ENCODE measurements around the gene CYB561D2. TPM values are rescaled to one million over a fixed set of nuclear protein-coding genes. Genes with fewer than 3 reads are reported as not detected.

The CYB561D2 gene
- total and polyA plus RNA-seq, 2 of the 13 experiments (the other 11 are each of a cell fraction or from before 2014, with no cell fraction given), result 11.1 to 17.2 TPM

GRCh38 chr3:50374363-50375257 lies 23.9 kb downstream of the CYB561D2 start:
- ATAC-seq (no peak), DNase-seq (ENCODE audit: low spot score) (no peak), FAIRE-seq (no peak)
- in situ Hi-C loops (cut with HindIII; ENCODE audit: extremely low pct_ligation_motif_present, low pct_unique_long_range_greater_than_20kb) (no loop called here), intact Hi-C loops (cut with micrococcal nuclease; ENCODE audit: unreplicated experiment) (loop anchor here (5.0 kb wide), 1 partner anchor 143 kb away; no protein-coding TSS in a partner anchor)
- H3K9ac ChIP-seq (ENCODE audit: insufficient read depth, low read depth, low read length), result no peak overlapping the region
- POLR2A ChIA-PET, result no interaction called here
- no peak overlapping the region for H3K4me3 ChIP-seq (replicated peaks in 1 of 3; ENCODE audit: insufficient read depth in 1 of 3, low read depth in 2 of 3, low read length in 3 of 3)
- peaks cover 15% of the 10 kb centered on the region for H3K4me1 ChIP-seq (ENCODE audit: insufficient read depth, low read length)
- WGBS (ENCODE audit: low lambda C conversion rate), result 34% methylated on average over 10 of the region's 22 CpGs
- CTCF ChIA-PET (ENCODE audit: low intra/inter-chr PET ratio, low total read pairs), result no interaction called here
- TF ChIP-seq, protein P1, sequence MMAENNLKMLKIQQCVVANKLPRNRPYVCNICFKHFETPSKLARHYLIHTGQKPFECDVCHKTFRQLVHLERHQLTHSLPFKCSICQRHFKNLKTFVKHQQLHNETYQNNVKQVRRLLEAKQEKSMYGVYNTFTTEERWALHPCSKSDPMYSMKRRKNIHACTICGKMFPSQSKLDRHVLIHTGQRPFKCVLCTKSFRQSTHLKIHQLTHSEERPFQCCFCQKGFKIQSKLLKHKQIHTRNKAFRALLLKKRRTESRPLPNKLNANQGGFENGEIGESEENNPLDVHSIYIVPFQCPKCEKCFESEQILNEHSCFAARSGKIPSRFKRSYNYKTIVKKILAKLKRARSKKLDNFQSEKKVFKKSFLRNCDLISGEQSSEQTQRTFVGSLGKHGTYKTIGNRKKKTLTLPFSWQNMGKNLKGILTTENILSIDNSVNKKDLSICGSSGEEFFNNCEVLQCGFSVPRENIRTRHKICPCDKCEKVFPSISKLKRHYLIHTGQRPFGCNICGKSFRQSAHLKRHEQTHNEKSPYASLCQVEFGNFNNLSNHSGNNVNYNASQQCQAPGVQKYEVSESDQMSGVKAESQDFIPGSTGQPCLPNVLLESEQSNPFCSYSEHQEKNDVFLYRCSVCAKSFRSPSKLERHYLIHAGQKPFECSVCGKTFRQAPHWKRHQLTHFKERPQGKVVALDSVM (CRISPR knock-in tag; IDR thresholded peaks at IDR 0.05), result no peak
- TF ChIP-seq, protein P2, sequence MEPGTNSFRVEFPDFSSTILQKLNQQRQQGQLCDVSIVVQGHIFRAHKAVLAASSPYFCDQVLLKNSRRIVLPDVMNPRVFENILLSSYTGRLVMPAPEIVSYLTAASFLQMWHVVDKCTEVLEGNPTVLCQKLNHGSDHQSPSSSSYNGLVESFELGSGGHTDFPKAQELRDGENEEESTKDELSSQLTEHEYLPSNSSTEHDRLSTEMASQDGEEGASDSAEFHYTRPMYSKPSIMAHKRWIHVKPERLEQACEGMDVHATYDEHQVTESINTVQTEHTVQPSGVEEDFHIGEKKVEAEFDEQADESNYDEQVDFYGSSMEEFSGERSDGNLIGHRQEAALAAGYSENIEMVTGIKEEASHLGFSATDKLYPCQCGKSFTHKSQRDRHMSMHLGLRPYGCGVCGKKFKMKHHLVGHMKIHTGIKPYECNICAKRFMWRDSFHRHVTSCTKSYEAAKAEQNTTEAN (CRISPR knock-in tag; conservative IDR thresholded peaks at IDR 0.05), result no peak
- TF ChIP-seq MAFK (conservative IDR thresholded peaks at IDR 0.05 in 1 of 2, IDR thresholded peaks at IDR 0.05 in 1 of 2; ENCODE audit: low read length in 2 of 2) (peak; percentile 28 to 40), PHF20 (CRISPR knock-in tag; IDR thresholded peaks at IDR 0.05) (no peak), MAFF (IDR thresholded peaks at IDR 0.05; ENCODE audit: low read depth, low read length) (0 out of 2 replicates have a peak, but pooled peaks have one; percentile 32)
- H3K27ac ChIP-seq (ENCODE audit: extremely low read length, insufficient read depth, low read length), result no peak overlapping the region
- no peaks in the 10 kb centered on the region for H3K79me2 ChIP-seq (ENCODE audit: insufficient read depth, low read length)
- no peaks in the 10 kb centered on the region for H4K20me1 ChIP-seq (ENCODE audit: insufficient read depth, low read length)
- no peak overlapping the region for H2AFZ ChIP-seq (ENCODE audit: low read length)
- H3K4me2 ChIP-seq (ENCODE audit: low read depth, low read length), result no peak overlapping the region
- no peaks in the 10 kb centered on the region for H3K9me3 ChIP-seq (ENCODE audit: low read length)
- peaks cover 9 to 37% of the 10 kb centered on the region in 2 experiments; a peak in 4 of 5 replicates for H3K27me3 ChIP-seq (ENCODE audit: control insufficient read depth in 1 of 2, insufficient read depth in 2 of 2, low read length in 2 of 2)
- no peaks in the 10 kb centered on the region for H3K36me3 ChIP-seq (replicated peaks in 1 of 2; ENCODE audit: control insufficient read depth in 1 of 2, insufficient read depth in 2 of 2, low read length in 2 of 2)
- no TSS peak for BruUV-seq (replicated peaks)
